NB4 (cell line): ENCODE measurements around the gene AGAP1.

Source experiments
- MYC ChIP-seq: IDR thresholded peaks from 2 replicates; pipeline ENCODE4 v1.6.1; 2011; ENCODE audit warnings: low read depth, low read length
- POLR2A ChIP-seq: IDR thresholded peaks from 2 replicates; pipeline ENCODE4 v1.6.1; 2011; ENCODE audit warnings: mild to moderate bottlenecking; ENCODE audit not compliant: insufficient read length; ENCODE audit errors: extremely low read depth
- TF ChIP-seq, protein P1 (sequence below): IDR thresholded peaks from one replicate; pipeline ENCODE4 v1.5.1; 2012; ENCODE audit warnings: low read depth, low read length

- TF ChIP-seq, protein P1, sequence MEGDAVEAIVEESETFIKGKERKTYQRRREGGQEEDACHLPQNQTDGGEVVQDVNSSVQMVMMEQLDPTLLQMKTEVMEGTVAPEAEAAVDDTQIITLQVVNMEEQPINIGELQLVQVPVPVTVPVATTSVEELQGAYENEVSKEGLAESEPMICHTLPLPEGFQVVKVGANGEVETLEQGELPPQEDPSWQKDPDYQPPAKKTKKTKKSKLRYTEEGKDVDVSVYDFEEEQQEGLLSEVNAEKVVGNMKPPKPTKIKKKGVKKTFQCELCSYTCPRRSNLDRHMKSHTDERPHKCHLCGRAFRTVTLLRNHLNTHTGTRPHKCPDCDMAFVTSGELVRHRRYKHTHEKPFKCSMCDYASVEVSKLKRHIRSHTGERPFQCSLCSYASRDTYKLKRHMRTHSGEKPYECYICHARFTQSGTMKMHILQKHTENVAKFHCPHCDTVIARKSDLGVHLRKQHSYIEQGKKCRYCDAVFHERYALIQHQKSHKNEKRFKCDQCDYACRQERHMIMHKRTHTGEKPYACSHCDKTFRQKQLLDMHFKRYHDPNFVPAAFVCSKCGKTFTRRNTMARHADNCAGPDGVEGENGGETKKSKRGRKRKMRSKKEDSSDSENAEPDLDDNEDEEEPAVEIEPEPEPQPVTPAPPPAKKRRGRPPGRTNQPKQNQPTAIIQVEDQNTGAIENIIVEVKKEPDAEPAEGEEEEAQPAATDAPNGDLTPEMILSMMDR = no peak
- TF ChIP-seq POLR2A (no peak), MYC (no peak)
Observed at GRCh38 chr2:236169151-236169721, 675.4 kb downstream of the AGAP1 start.
